Right cardiac atrium (tissue), 5 donors: ENCODE measurements around the gene ST6GAL1. TPM values are rescaled to one million over a fixed set of nuclear protein-coding genes. Genes with fewer than 3 reads are reported as not detected.

Experiments used
- ATAC-seq, 2 donors: fragments of 200-7000 bp; cut with Tn5 transposase; one replicate each; pipeline versions ENCODE4 v1.8.0 to v1.9.1; 2020; ENCODE audit warnings: moderate library complexity in 2 of 2, mild to moderate bottlenecking in 1 of 2
- DNase-seq, 3 donors: peaks; one replicate each; pipeline ENCODE4 v3.0.0-alpha.2; 2020
- H3K27ac ChIP-seq: one replicate; pipeline ENCODE4 v1.5.1; 2013; ENCODE audit warnings: mild to moderate bottlenecking, low read length, control low read depth, moderate library complexity
- H3K27me3 ChIP-seq: one replicate; pipeline ENCODE4 v1.6.1; 2013; ENCODE audit not compliant: control insufficient read depth, insufficient read depth
- H3K4me1 ChIP-seq: one replicate; pipeline ENCODE4 v1.6.1; 2013; ENCODE audit warnings: low read length; ENCODE audit not compliant: control insufficient read depth, insufficient read depth
- H3K4me3 ChIP-seq: one replicate; pipeline ENCODE4 v1.5.1; 2013; ENCODE audit warnings: low read length, control low read depth
- H3K9me3 ChIP-seq: one replicate; pipeline ENCODE4 v1.6.1; 2013; ENCODE audit warnings: low read length; ENCODE audit not compliant: control insufficient read depth
- WGBS: extraction: QIAGEN DNeasy Blood & Tissue Kit; methylation state at CpG from one replicate; pipeline ENCODE4 v1.1.7; 2013; 5-methylcytosine and 5-hydroxymethylcytosine counted together
- intact Hi-C, 4 donors: fragments of 100-400 bp; cut with DNase I; formaldehyde crosslinking; loops; one replicate each; pipeline versions ENCODE4 v1.11.0 to v1.14.0; 2022 to 2023
- polyA plus RNA-seq: library from polyadenylated mRNA; stranded (reverse); fragments of 200-250 nt; gene quantifications from one replicate; pipeline ENCODE4 v1.2.3, GENCODE V29; 2013
- total RNA-seq, 4 donors: library from RNA; stranded (reverse); fragmentation: NEBNext Ultra II Directional; extraction: Animal tissue kit (Norgen Biotek cat#: 25700); gene quantifications; one replicate each; pipeline ENCODE4 v1.2.1, GENCODE V29; 2021
- donor health status: healthy with polysubstance abuse.
- donor health status: DM: no; HTN: yes; CAD: no.
- donor health status: DM: no; HTN: no; CAD: no.
- donor health status: DM: no; HTN: yes; CAD: no; lungs with severe emphysema.
- donor health status: DM: yes; HTN: yes; CAD: no.

ST6GAL1 gene
- total and polyA plus RNA-seq, 5 donors, result 25.2 to 69.2 (median 64.7) TPM

GRCh38 chr3:186931532-186932280 is 1.4 kb downstream of the ST6GAL1 start:
- H3K27me3 ChIP-seq, result no peaks in the 10 kb centered on the region
- peaks cover 12% of the 10 kb centered on the region for H3K4me1 ChIP-seq
- intact Hi-C loops, result loop anchor here in 2 of 4 donors (5.0 to 10.0 kb wide), 5 partner anchors 46 to 173 kb away; no protein-coding TSS in a partner anchor
- WGBS, result 1% methylated on average over 32 of the region's 32 CpGs
- H3K9me3 ChIP-seq, result no peaks in the 10 kb centered on the region
- H3K27ac ChIP-seq, result peak overlapping the region; percentile 94
- H3K4me3 ChIP-seq, result peak overlapping the region; percentile 80
- ATAC-seq, result peak; percentile 20 to 24
- peak in 2 of 3 donors; percentile 80 to 81 for DNase-seq

- DNase-seq, result peak in 1 of 3 donors; percentile 58
- Histone ChIP-seq H3K27ac (peak overlapping the region; percentile 94), H3K9me3 (no peaks in the 10 kb centered on the region), H3K27me3 (no peaks in the 10 kb centered on the region), H3K4me1 (peaks cover 12% of the 10 kb centered on the region), H3K4me3 (peak overlapping the region; percentile 80)
- intact Hi-C loops, result loop anchor here in 2 of 4 donors (5.0 to 10.0 kb wide), 5 partner anchors 45 to 172 kb away; no protein-coding TSS in a partner anchor
- ATAC-seq, result peak; percentile 8 to 38
- WGBS, result 14% methylated on average over 15 of the region's 15 CpGs
Measured at GRCh38 chr3:186932281-186933181, 2.2 kb downstream of the ST6GAL1 start.

- peaks cover 12% of the 10 kb centered on the region for H3K4me1 ChIP-seq
- H3K27ac ChIP-seq, result peak overlapping the region; percentile 61
- WGBS, result 72% methylated on average over 4 of the region's 4 CpGs
- ATAC-seq (no peak), DNase-seq (no peak)
- H3K9me3 ChIP-seq, result no peaks in the 10 kb centered on the region
- intact Hi-C loops, result loop anchor here in 2 of 4 donors (5.0 to 10.0 kb wide), 5 partner anchors 43 to 171 kb away; no protein-coding TSS in a partner anchor
- H3K27me3 ChIP-seq, result no peaks in the 10 kb centered on the region
- no peak overlapping the region for H3K4me3 ChIP-seq
Measured at GRCh38 chr3:186933816-186934215, 3.5 kb downstream of the ST6GAL1 start.

- 95% methylated on average over 6 of the region's 6 CpGs for WGBS
- Histone ChIP-seq H3K9me3 (no peaks in the 10 kb centered on the region), H3K27me3 (no peaks in the 10 kb centered on the region), H3K4me3 (no peak overlapping the region), H3K27ac (no peak overlapping the region), H3K4me1 (peaks cover 14% of the 10 kb centered on the region)
- DNase-seq (no peak), ATAC-seq (no peak)
- intact Hi-C loops, result loop anchor here in 2 of 4 donors (5.0 to 10.0 kb wide), 4 partner anchors 42 to 170 kb away; no protein-coding TSS in a partner anchor
Measured at GRCh38 chr3:186935133-186935532, 4.8 kb downstream of the ST6GAL1 start.

GRCh38 chr3:186937017-186937875 is 6.9 kb downstream of the ST6GAL1 start:
- ATAC-seq (no peak), DNase-seq (no peak)
- WGBS, result 87% methylated on average over 10 of the region's 10 CpGs
- Histone ChIP-seq H3K27me3 (no peaks in the 10 kb centered on the region), H3K27ac (no peak overlapping the region), H3K4me3 (no peak overlapping the region), H3K4me1 (peaks cover 19% of the 10 kb centered on the region), H3K9me3 (no peaks in the 10 kb centered on the region)
- intact Hi-C loops, result loop anchor here in 2 of 4 donors (5.0 to 10.0 kb wide), 4 partner anchors 40 to 168 kb away; no protein-coding TSS in a partner anchor

GRCh38 chr3:186938716-186939115 is 8.4 kb downstream of the ST6GAL1 start:
- intact Hi-C loops, result loop anchor here in 2 of 4 donors (5.0 to 10.0 kb wide), 4 partner anchors 39 to 166 kb away; no protein-coding TSS in a partner anchor
- Histone ChIP-seq H3K27ac (peak overlapping the region; percentile 12), H3K9me3 (no peaks in the 10 kb centered on the region), H3K27me3 (no peaks in the 10 kb centered on the region), H3K4me3 (no peak overlapping the region), H3K4me1 (peaks cover 18% of the 10 kb centered on the region)
- 47% methylated on average over 6 of the region's 6 CpGs for WGBS
- peak in 2 of 3 donors; percentile 68 to 71 for DNase-seq
- peak; percentile 72 to 79 for ATAC-seq

- ATAC-seq (no peak), DNase-seq (no peak)
- 86% methylated on average over 5 of the region's 5 CpGs for WGBS
- peaks cover 15% of the 10 kb centered on the region for H3K4me1 ChIP-seq
- no peaks in the 10 kb centered on the region for H3K27me3 ChIP-seq
- intact Hi-C loops, result loop anchor here in 2 of 4 donors (5.0 to 10.0 kb wide), 4 partner anchors 38 to 165 kb away; no protein-coding TSS in a partner anchor
- H3K27ac ChIP-seq, result peak overlapping the region; percentile 95
- no peaks in the 10 kb centered on the region for H3K9me3 ChIP-seq
- H3K4me3 ChIP-seq, result no peak overlapping the region
Measured at GRCh38 chr3:186939536-186939935, 9.2 kb downstream of the ST6GAL1 start.

GRCh38 chr3:186940967-186941366 is 10.6 kb downstream of the ST6GAL1 start:
- H3K27ac ChIP-seq, result peak overlapping the region; percentile 90
- DNase-seq, result peak; percentile 54 to 77 (median 60)
- 18% methylated on average over 4 of the region's 4 CpGs for WGBS
- intact Hi-C loops, result no loop called here
- no peaks in the 10 kb centered on the region for H3K27me3 ChIP-seq
- peak; percentile 81 to 89 for ATAC-seq
- no peak overlapping the region for H3K4me3 ChIP-seq
- H3K4me1 ChIP-seq, result peaks cover 15% of the 10 kb centered on the region
- H3K9me3 ChIP-seq, result no peaks in the 10 kb centered on the region

GRCh38 chr3:186942168-186942567 is 11.8 kb downstream of the ST6GAL1 start:
- H3K9me3 ChIP-seq, result no peaks in the 10 kb centered on the region
- H3K4me1 ChIP-seq, result peaks cover 20% of the 10 kb centered on the region
- H3K27ac ChIP-seq, result peak overlapping the region; percentile 90

GRCh38 chr3:186945255-186945823 is 15.0 kb downstream of the ST6GAL1 start:
- no peaks in the 10 kb centered on the region for H3K9me3 ChIP-seq
- DNase-seq, result no peak
- peaks cover 38% of the 10 kb centered on the region for H3K4me1 ChIP-seq
- intact Hi-C loops, result no loop called here
- ATAC-seq, result no peak
- no peak overlapping the region for H3K27ac ChIP-seq
- WGBS, result 76% methylated on average over 8 of the region's 8 CpGs
- no peak overlapping the region for H3K4me3 ChIP-seq
- H3K27me3 ChIP-seq, result no peaks in the 10 kb centered on the region

More at GRCh38 chr3:186942168-186942567, 11.8 kb downstream of the ST6GAL1 start:
- WGBS, result 49% methylated on average over 4 of the region's 4 CpGs
- no peak overlapping the region for H3K4me3 ChIP-seq
- DNase-seq, result no peak
- intact Hi-C loops, result no loop called here
- no peak for ATAC-seq
- no peaks in the 10 kb centered on the region for H3K27me3 ChIP-seq
